DOHH2 (cell line): ENCODE measurements around the gene ASAH2.

Experiments
- EZH2phosphoT487 ChIP-seq: fragments of 200-600 bp; sonication (generic); IDR thresholded peaks from 2 replicates; pipeline ENCODE4 v1.6.1; 2017; ENCODE audit warnings: borderline replicate concordance, mild to moderate bottlenecking, antibody characterized with exemption, low read length, moderate library complexity, mixed read lengths
- TF ChIP-seq, protein P1 (sequence below): fragments of 200-600 bp; sonication (generic); IDR thresholded peaks from one replicate; pipeline ENCODE4 v1.5.1; 2014; ENCODE audit warnings: antibody characterized with exemption, mild to moderate bottlenecking, low read depth, low read length; ENCODE audit not compliant: poor library complexity, severe bottlenecking

DNA sequence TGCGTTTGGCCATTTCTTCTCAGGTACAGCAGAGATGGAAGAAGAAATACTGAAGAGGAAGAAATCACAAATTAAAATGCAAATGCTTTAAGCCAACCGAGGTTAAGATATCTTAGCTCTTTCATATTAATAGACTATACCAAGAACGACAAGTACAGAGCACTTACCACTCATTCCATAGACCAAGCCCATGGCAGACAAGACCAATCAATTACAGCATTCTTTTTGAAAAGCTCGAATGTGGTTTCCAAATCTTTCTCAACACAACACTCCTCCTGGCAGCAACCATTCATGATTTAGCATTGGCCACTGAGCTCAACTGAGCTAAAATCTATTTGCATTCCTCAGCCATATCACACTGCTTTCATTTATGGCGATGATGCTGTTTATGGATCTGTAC, 2.7 kb downstream of the ASAH2 start:
- TF ChIP-seq, protein P1, sequence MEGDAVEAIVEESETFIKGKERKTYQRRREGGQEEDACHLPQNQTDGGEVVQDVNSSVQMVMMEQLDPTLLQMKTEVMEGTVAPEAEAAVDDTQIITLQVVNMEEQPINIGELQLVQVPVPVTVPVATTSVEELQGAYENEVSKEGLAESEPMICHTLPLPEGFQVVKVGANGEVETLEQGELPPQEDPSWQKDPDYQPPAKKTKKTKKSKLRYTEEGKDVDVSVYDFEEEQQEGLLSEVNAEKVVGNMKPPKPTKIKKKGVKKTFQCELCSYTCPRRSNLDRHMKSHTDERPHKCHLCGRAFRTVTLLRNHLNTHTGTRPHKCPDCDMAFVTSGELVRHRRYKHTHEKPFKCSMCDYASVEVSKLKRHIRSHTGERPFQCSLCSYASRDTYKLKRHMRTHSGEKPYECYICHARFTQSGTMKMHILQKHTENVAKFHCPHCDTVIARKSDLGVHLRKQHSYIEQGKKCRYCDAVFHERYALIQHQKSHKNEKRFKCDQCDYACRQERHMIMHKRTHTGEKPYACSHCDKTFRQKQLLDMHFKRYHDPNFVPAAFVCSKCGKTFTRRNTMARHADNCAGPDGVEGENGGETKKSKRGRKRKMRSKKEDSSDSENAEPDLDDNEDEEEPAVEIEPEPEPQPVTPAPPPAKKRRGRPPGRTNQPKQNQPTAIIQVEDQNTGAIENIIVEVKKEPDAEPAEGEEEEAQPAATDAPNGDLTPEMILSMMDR: no peak
- no peak for TF ChIP-seq EZH2phosphoT487
